NOMO-1 treated with DMSO at 0.1 percent for 48 hours (cell line): ENCODE results near the gene KDM8.

Experiments
- DNase-seq: peaks from one replicate; lab custom pipeline; 2025; ENCODE audit not compliant: unreplicated experiment; lab: John Stamatoyannopoulos, UW

KDM8 gene

DNA sequence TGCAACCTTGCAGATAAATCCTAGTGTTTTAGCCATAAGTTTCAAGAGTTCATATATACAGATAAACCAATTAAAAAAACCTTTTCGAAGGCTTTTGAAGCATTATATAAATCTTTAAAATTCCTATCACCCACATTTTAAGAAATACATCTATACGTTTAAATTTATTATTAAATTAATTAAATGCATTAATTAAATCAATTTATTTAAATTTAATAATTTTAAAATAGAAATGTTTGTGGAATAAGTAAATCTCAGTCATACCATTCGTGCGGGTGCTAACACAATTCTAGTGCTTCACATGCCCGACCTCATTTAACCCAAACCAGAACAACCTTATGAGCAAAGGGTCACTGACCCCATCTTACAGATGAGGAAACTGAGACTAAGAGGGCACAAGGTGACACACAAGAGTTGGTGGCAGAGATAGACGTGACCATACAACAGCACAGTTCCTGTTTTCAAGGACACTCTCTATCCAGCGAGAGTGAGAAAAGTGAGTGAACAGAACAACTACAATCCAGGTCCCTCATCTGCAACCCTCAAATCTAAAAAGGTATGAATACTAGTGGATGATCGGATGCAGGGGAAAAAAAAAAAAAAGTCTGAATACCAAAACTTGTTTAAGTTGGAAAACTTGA is 63.8 kb downstream of the KDM8 start:
- DNase-seq = peak; percentile 32

DNA sequence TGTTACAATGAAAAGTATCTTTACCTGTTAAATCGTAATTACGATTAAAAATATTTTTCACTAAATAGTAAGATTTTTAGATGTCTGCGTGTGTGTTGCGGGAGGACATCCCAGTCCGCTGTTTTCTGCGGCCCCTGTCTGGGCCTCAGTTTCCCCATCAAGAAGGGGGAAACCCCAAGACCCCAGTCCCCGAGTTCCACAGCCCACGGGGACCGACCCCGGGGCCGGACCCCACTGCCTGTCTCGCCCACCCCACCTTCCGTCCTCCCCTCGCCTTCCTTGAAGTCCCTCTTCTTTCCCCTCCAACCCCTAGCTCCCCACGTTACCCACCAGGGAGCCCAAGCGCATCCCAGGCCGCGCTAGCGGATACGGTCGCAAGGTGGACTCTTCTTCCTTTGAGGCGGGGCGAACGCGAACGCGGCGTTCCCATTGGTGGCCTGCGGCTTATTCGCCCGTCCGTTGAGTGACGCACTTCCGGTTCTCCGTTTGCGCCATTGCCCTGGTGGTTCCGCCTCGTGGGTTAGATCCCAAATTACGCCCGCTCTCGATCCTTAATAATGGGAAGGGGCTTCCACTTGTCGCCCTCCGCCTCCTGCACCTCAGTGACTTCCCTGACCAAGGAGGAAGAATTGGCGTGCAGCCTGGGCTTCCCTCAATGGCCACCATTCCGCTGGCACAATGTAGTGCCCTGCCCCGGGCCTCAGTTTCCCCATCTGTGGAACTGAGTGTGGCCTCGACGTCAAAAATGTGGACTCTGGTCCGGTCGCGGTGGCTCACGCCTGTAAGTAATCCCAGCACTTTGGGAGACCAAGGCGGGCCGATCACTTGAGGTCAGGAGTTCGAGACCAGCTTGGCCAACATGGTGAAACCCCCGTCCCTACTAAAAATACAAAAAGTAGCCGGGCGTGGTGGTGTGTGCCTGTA is 65.3 kb downstream of the KDM8 start, which contains the start of gene NSMCE1:
Gene NSMCE1, minus strand, starts transcription at position 397 of the 924 bp plus-strand sequence. CDS start 11,202 bp downstream, outside the sequence.
- DNase-seq = peak; percentile 89

DNA sequence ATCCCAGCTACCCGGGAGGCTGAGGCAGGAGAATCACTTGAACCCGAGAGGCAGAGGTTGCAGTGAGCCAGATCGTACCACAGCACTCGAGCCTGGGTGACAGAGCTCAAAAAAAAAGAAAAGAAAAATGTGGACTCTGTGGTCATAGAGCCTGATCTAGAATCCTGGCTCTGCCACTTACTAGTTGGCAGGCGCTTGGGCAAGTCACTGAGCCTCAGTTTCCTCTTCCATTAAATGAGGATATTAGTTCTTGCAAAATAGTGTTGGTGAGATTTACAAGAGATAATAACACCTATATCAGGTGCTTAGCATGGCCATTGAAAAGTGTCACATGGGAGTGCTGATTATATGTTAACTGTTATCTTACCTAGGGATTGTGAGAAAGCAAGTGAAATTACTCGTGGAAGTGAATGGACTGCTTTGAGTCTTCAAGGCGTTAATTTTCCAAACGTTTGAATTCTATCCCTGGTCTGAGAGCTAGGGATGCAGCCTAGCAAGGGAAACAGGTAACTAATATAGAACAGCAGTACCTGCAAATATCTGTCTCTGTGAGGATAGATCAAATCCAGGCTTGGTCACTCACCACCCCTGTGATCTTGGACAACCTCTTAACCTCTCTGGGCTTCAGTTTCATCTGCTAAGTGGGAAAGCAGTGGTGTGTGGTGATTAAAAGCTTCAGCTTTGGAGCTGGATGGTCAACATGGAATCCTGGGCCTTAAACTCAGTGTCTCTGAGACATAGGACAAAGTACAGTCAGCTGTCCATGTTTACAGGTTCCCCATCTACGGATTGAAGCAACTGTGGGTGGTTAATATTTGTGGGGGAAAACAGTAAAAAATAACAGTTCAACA is 66.2 kb downstream of the KDM8 start:
- DNase-seq = no peak

DNA sequence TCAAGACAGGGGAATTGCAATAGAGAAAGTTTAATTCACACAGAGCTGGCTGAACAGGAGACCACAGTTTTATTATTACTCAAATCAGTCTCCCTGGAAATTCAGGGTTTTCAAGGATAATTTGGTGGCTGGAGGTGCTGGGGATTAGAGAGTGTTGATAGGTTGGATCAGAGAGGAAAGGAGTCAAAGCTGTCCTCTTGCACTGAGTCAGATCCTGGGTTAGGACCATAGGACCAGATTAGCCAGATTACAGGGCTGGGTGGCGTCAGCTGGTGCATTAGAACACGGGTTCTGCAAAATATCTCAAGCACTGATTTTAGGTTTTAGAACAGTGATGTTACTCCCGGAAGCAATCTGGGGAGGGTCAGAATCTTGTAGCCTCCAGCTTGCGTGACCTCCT is 67.0 kb downstream of the KDM8 start:
- no peak for DNase-seq
